PC-3 (cell line): ENCODE results near the gene TCN2. TPM values are rescaled to one million over a fixed set of nuclear protein-coding genes. Genes with fewer than 3 reads are reported as not detected.
"Not testable (repeated sequence)": the region's sequence is repeated elsewhere in the genome, so short reads cannot be mapped to it uniquely, and the experiment has no call there.

ENCODE experiments used
- ATAC-seq: fragments of 200-7000 bp; cut with Tn5 transposase; 2 replicates; pipeline ENCODE4 v1.9.1; 2020; ENCODE audit warnings: mild to moderate bottlenecking, moderate library complexity
- BruUV-seq: library from RNA; stranded (reverse); fragments of 400-500 nt; replicated peaks from 2 replicates; lab custom pipeline; 2021; lab: Mats Ljungman, UMichigan
- CTCF ChIA-PET: fragments of 300-600 bp; sonication (Branson Sonifier 250); formaldehyde crosslinking; loops from one replicate; lab custom pipeline; 2022; ENCODE audit warnings: antibody characterized with exemption; lab: Charles Lee
- POLR2A ChIA-PET: fragments of 300-600 bp; sonication (Branson Sonifier 250); formaldehyde crosslinking; loops from one replicate; lab custom pipeline; 2022; ENCODE audit warnings: antibody characterized with exemption; ENCODE audit not compliant: unreplicated experiment; lab: Charles Lee
- DNase-seq: peaks from one replicate; pipeline ENCODE4 v3.0.0-alpha.2; 2015
- H2AFZ ChIP-seq: fragments of 300-600 bp; sonication (generic); 2 replicates; pipeline ENCODE4 v1.6.0; 2016; ENCODE audit warnings: antibody characterized with exemption, low read length
- H3F3A ChIP-seq: fragments of 300-600 bp; sonication (generic); one replicate; pipeline ENCODE4 v1.6.0; 2017; ENCODE audit warnings: antibody characterized with exemption, low read length, control low read depth, mild to moderate bottlenecking; ENCODE audit not compliant: unreplicated experiment
- H3K27ac ChIP-seq: fragments of 300-600 bp; sonication (generic); 2 replicates; pipeline ENCODE4 v1.5.1; 2016; ENCODE audit warnings: mild to moderate bottlenecking, low read length
- H3K27me3 ChIP-seq: fragments of 300-600 bp; sonication (generic); 2 replicates; pipeline ENCODE4 v1.6.1; 2016; ENCODE audit warnings: low read length, mixed read lengths
- H3K36me3 ChIP-seq: fragments of 300-600 bp; sonication (generic); 2 replicates; pipeline ENCODE4 v1.6.1; 2016; ENCODE audit warnings: low read depth, mixed run types, low read length, mixed read lengths
- H3K4me1 ChIP-seq: fragments of 300-600 bp; sonication (generic); 2 replicates; pipeline ENCODE4 v1.5.1; 2016; ENCODE audit warnings: low read length; ENCODE audit not compliant: insufficient read depth
- H3K4me2 ChIP-seq: fragments of 300-600 bp; sonication (generic); 2 replicates; pipeline ENCODE4 v1.6.0; 2016; ENCODE audit warnings: low read length
- H3K4me3 ChIP-seq: fragments of 300-600 bp; sonication (generic); 2 replicates; pipeline ENCODE4 v1.5.1; 2016; ENCODE audit warnings: mild to moderate bottlenecking, low read length, mixed read lengths
- H3K79me2 ChIP-seq: fragments of 300-600 bp; sonication (generic); 2 replicates; pipeline ENCODE4 v1.6.1; 2017; ENCODE audit warnings: low read length, mixed read lengths
- H3K9ac ChIP-seq: fragments of 300-600 bp; sonication (generic); 2 replicates; pipeline ENCODE4 v1.6.0; 2016; ENCODE audit warnings: mild to moderate bottlenecking, low read length
- H3K9me2 ChIP-seq: fragments of 300-600 bp; sonication (generic); replicated peaks from 2 replicates; pipeline ENCODE4 v1.6.1; 2016; ENCODE audit warnings: mixed run types, low read length, mixed read lengths
- H3K9me3 ChIP-seq: fragments of 300-600 bp; sonication (generic); 2 replicates; pipeline ENCODE4 v1.6.1; 2016; ENCODE audit warnings: low read length, mixed read lengths
- H4K20me1 ChIP-seq: fragments of 300-600 bp; sonication (generic); 2 replicates; pipeline ENCODE4 v1.6.1; 2016; ENCODE audit warnings: low read length, mixed read lengths
- CTCF ChIP-seq: fragments of 300-600 bp; sonication (generic); conservative IDR thresholded peaks from 2 replicates; pipeline ENCODE4 v1.5.1; 2017; ENCODE audit warnings: antibody characterized with exemption, low read depth, mild to moderate bottlenecking, low read length
- EZH2 ChIP-seq: fragments of 300-600 bp; sonication (generic); IDR thresholded peaks from one replicate; pipeline ENCODE4 v1.6.1; 2017; ENCODE audit warnings: antibody characterized with exemption, mild to moderate bottlenecking, low read length; ENCODE audit not compliant: unreplicated experiment
- EZH2phosphoT487 ChIP-seq: fragments of 300-600 bp; sonication (generic); IDR thresholded peaks from 2 replicates; pipeline ENCODE4 v1.6.1; 2018; ENCODE audit warnings: mild to moderate bottlenecking, antibody characterized with exemption, low read length, borderline replicate concordance
- intact Hi-C: fragments of 100-400 bp; cut with micrococcal nuclease; formaldehyde crosslinking; loops from 2 replicates; pipeline ENCODE4 v1.9.0; 2023
- total RNA-seq: library from RNA; depleted of rRNA; stranded (reverse); fragments of >200 nt; gene quantifications from 2 replicates; pipeline ENCODE4 v1.2.3, GENCODE V29; 2014

The TCN2 gene
- total RNA-seq, 1 experiment from 2014 or later = 1.7 TPM

GRCh38 chr22:30591588-30592359 lies 15.2 kb upstream of the TCN2 start, which contains the start of gene PES1:
Gene PES1, minus strand, starts transcription at chr22:30591910. Its CDS starts 77 bp downstream, at chr22:30591833.
- intact Hi-C loops = no loop called here
- Histone ChIP-seq H3K36me3 (peaks cover 15% of the 10 kb centered on the region), H3K9me2 (no peaks in the 10 kb centered on the region), H2AFZ (peak within 1 kb of the TSS; percentile 58), H4K20me1 (no peaks in the 10 kb centered on the region), H3K9me3 (no peaks in the 10 kb centered on the region), H3K27ac (peak within 1 kb of the TSS; percentile 60), H3K9ac (peak within 1 kb of the TSS; percentile 99), H3K27me3 (0 out of 2 replicates have a peak, but pooled peaks cover 2% of the 10 kb centered on the region), H3K4me2 (peak within 1 kb of the TSS; percentile 98), H3K4me3 (peak within 1 kb of the TSS; percentile 98), H3K4me1 (peaks cover 8% of the 10 kb centered on the region; the same call in 1 of the 2 replicates), H3F3A (no peaks in the 10 kb centered on the region), H3K79me2 (peaks cover 28% of the 10 kb centered on the region)
- DNase-seq = peak; percentile 96
- BruUV-seq = no TSS peak
- CTCF ChIA-PET = interaction anchor here (0.6 kb wide), 1 partner anchor 10 kb away, joined by 4 read pairs; no protein-coding TSS in a partner anchor
- TF ChIP-seq EZH2 (no peak), CTCF (no peak), EZH2phosphoT487 (no peak)
- POLR2A ChIA-PET = no interaction called here
- ATAC-seq = peak; percentile 99

- H3K36me3 ChIP-seq, POLR2A ChIA-PET, H3K27ac ChIP-seq, intact Hi-C loops, H3K9ac ChIP-seq, H3K9me2 ChIP-seq, DNase-seq, H4K20me1 ChIP-seq, H3K4me1 ChIP-seq, BruUV-seq, H3F3A ChIP-seq, H3K9me3 ChIP-seq, H3K27me3 ChIP-seq: not testable (repeated sequence)
- 0 out of 2 replicates have a peak overlapping the region, but pooled peaks have one; percentile 22 for H2AFZ ChIP-seq
- peaks cover 28% of the 10 kb centered on the region for H3K79me2 ChIP-seq
- peak overlapping the region; percentile 19; the same call in 1 of the 2 replicates for H3K4me3 ChIP-seq
- ATAC-seq = peak; percentile 11; the same call in 1 of the 2 replicates
- H3K4me2 ChIP-seq = peak overlapping the region; percentile 98
- CTCF ChIA-PET = interaction anchor here (0.6 kb wide), 1 partner anchor 10 kb away, joined by 4 read pairs; no protein-coding TSS in a partner anchor
These were observed 14.6 kb upstream of the TCN2 start for GRCh38 chr22:30592360-30592713.

GRCh38 chr22:30596199-30596598 lies 10.8 kb upstream of the TCN2 start:
- no peaks in the 10 kb centered on the region for H3K4me1 ChIP-seq
- DNase-seq = no peak
- no peak for TF ChIP-seq CTCF
- no peak for TF ChIP-seq EZH2phosphoT487
- no peak for TF ChIP-seq EZH2
- POLR2A ChIA-PET = no interaction called here
- intact Hi-C loops = no loop called here
- peaks cover 6% of the 10 kb centered on the region for H3K79me2 ChIP-seq
- H3K9me3 ChIP-seq = no peaks in the 10 kb centered on the region
- H2AFZ ChIP-seq = no peak overlapping the region
- BruUV-seq = no TSS peak
- ATAC-seq = no peak
- H3K27me3 ChIP-seq = 0 out of 2 replicates have a peak, but pooled peaks cover 2% of the 10 kb centered on the region
- H3K36me3 ChIP-seq = no peaks in the 10 kb centered on the region
- no peak overlapping the region for H3K4me3 ChIP-seq
- no peak overlapping the region for H3K9ac ChIP-seq
- no peak overlapping the region for H3K27ac ChIP-seq
- CTCF ChIA-PET = no interaction called here
- no peak overlapping the region for H3K4me2 ChIP-seq
- no peaks in the 10 kb centered on the region for H3K9me2 ChIP-seq
- H4K20me1 ChIP-seq = no peaks in the 10 kb centered on the region
- no peaks in the 10 kb centered on the region for H3F3A ChIP-seq
